Activated effector memory CD4-positive, alpha-beta T cell treated with anti-CD3 and anti-CD28 coated beads, Interleukin-2, amount 50 U/mL, for 16 hours (primary cell): Measurements from ENCODE around the gene PROB1.
"Not testable (repeated sequence)": the region's sequence is repeated elsewhere in the genome, so short reads cannot be mapped to it uniquely, and the experiment has no call there.

ENCODE experiments used
- DNase-seq: peaks from one replicate; pipeline ENCODE4 v3.0.0-alpha.2; 2020

The PROB1 gene

GRCh38 chr5:139377226-139377625, 17.7 kb downstream of the PROB1 start:
- peak; percentile 42 for DNase-seq

- peak; percentile 14 for DNase-seq
Observed at GRCh38 chr5:139376364-139376763, 18.5 kb downstream of the PROB1 start.

GRCh38 chr5:139374909-139375308, 20.0 kb downstream of the PROB1 start:
- no peak for DNase-seq

- peak; percentile 13 for DNase-seq
Observed at GRCh38 chr5:139371482-139372435, 23.1 kb downstream of the PROB1 start.

- DNase-seq = no peak
Observed at GRCh38 chr5:139369181-139369580, 25.7 kb downstream of the PROB1 start.

GRCh38 chr5:139368613-139369012, 26.3 kb downstream of the PROB1 start:
- DNase-seq = no peak

GRCh38 chr5:139364466-139364865, 30.4 kb downstream of the PROB1 start:
- no peak for DNase-seq

- no peak for DNase-seq
Observed at GRCh38 chr5:139363937-139364336, 31.0 kb downstream of the PROB1 start.

- no peak for DNase-seq
Observed at GRCh38 chr5:139361835-139362429, 33.0 kb downstream of the PROB1 start.

- no peak for DNase-seq
Observed at GRCh38 chr5:139360384-139360783, 34.5 kb downstream of the PROB1 start.

GRCh38 chr5:139358064-139358463, 36.8 kb downstream of the PROB1 start:
- no peak for DNase-seq

- DNase-seq = not testable (repeated sequence)
Observed at GRCh38 chr5:139355900-139356299, 39.0 kb downstream of the PROB1 start.

GRCh38 chr5:139354186-139354585, 40.7 kb downstream of the PROB1 start:
- DNase-seq = no peak

- DNase-seq = not testable (repeated sequence)
Observed at GRCh38 chr5:139347863-139348262, 47.0 kb downstream of the PROB1 start.

GRCh38 chr5:139345442-139345841, 49.5 kb downstream of the PROB1 start:
- DNase-seq = not testable (repeated sequence)

GRCh38 chr5:139344177-139344576, 50.7 kb downstream of the PROB1 start:
- DNase-seq = no peak

- no peak for DNase-seq
Observed at GRCh38 chr5:139343476-139343875, 51.4 kb downstream of the PROB1 start.

- DNase-seq = no peak
Observed at GRCh38 chr5:139342423-139342723, 52.5 kb downstream of the PROB1 start.

GRCh38 chr5:139341689-139342422, 53.0 kb downstream of the PROB1 start, which contains the start of gene PAIP2:
Gene PAIP2 (plus strand): TSS chr5:139341854. CDS start chr5:139363785, 21,931 bp downstream.
- DNase-seq = peak; percentile 99

GRCh38 chr5:139341187-139341688, 53.7 kb downstream of the PROB1 start:
- DNase-seq = no peak
